GM12801 (cell line): ENCODE results near the gene HTRA2.

Source experiments
- CTCF ChIP-seq: IDR thresholded peaks from one replicate; pipeline ENCODE4 v1.5.1; 2011; ENCODE audit warnings: control low read depth; ENCODE audit not compliant: insufficient read length; ENCODE audit errors: extremely low read depth

The HTRA2 gene

GRCh38 chr2:74498500-74499266 lies 31.1 kb upstream of the HTRA2 start:
- no peak for TF ChIP-seq CTCF

- TF ChIP-seq CTCF: no peak
These were observed 30.3 kb upstream of the HTRA2 start, which contains the start of gene LBX2 for GRCh38 chr2:74499267-74499939. Gene LBX2, minus strand, starts transcription at chr2:74499603. Its CDS starts 66 bp downstream, at chr2:74499537.

DNA sequence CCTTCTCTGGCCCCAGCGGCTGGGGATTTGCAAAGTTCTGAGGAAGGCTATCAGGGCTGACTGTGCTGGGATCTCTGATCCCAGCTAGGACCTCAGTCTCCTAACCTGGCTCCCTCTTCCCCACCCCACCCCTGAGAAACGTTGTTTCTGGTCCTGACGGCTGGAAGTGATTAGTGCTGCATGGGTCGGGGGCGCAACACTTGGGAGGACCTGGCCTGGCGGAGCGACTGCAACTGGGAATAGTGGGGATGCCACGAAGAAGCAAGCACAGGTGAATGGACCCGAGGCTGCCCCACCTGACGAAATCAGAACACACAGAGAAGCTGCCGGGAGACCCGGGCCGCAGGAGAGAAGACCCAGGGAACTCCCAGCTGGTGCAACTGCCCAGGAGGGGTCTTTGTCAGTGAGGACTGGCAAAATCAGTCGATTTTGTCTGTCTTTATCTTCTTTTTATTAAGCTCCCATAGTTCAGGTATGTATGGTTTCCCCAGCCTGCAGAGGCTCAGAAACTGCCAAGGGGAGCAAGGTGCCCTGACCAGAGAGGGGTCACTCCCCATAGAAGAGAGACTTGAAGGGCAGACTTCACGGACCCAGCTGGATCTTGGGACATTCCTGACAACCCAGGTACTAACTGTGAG lies 29.7 kb upstream of the HTRA2 start:
- no peak for TF ChIP-seq CTCF

- no peak for TF ChIP-seq CTCF
These were observed 29.2 kb upstream of the HTRA2 start for GRCh38 chr2:74500578-74500946.

GRCh38 chr2:74501335-74502071 lies 28.2 kb upstream of the HTRA2 start:
- no peak for TF ChIP-seq CTCF

DNA sequence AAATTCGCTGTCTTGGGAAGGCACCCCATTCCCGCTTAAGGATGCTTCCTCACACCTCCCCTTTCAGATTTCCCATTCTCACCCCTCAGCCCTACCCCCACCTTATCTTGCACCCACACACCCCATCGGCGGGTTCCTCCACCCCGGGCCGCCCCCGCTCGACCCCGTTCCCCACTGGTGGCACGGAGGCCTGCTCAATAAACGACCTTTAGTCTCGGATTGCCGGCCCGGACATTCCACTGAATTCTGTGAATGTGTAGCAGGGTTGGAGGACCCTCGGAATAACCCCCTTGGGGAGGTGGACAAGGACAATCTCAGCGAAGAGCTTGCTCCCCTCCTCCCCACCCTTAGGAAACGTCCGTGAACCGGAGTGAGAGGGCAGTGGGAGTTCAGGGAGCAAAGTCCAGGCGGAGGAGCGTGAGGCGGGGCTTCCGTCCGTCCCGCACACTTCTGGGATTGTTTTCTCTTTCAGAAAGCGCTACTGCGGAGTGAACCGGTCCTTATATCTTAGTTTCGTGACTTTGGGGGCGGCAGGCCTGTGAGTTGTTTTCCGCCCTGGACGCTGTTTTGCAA lies 27.5 kb upstream of the HTRA2 start:
- no peak for TF ChIP-seq CTCF
